Medulla oblongata (tissue), 1 donor: ENCODE results near the gene CCDC70.
A peak's percentile ranks its signal among the peaks of the same experiment; 100 is the strongest.
"Not testable (repeated sequence)": the region's sequence is repeated elsewhere in the genome, so short reads cannot be mapped to it uniquely, and the experiment has no call there.

Experiments
- DNase-seq: peaks from one replicate; pipeline ENCODE4 v3.0.0-alpha.2; 2015; ENCODE audit errors: extremely low spot score

CCDC70 gene

GRCh38 chr13:51907040-51907732 is 45.4 kb downstream of the CCDC70 start:
- DNase-seq, result no peak

GRCh38 chr13:51909265-51909664 is 47.5 kb downstream of the CCDC70 start:
- not testable (repeated sequence) for DNase-seq

- DNase-seq, result no peak
Measured at GRCh38 chr13:51910508-51910907, 48.7 kb downstream of the CCDC70 start.

GRCh38 chr13:51912091-51912490 is 50.3 kb downstream of the CCDC70 start:
- DNase-seq, result peak; percentile 78

GRCh38 chr13:51912511-51913225 is 50.9 kb downstream of the CCDC70 start:
- DNase-seq, result no peak

GRCh38 chr13:51913421-51914136 is 51.8 kb downstream of the CCDC70 start:
- DNase-seq, result peak; percentile 35

GRCh38 chr13:51914137-51914493 is 52.3 kb downstream of the CCDC70 start:
- DNase-seq, result no peak
